ENCODE measurements around the gene TRIO. TPM values are rescaled to one million over a fixed set of nuclear protein-coding genes. Genes with fewer than 3 reads are reported as not detected.

Gene TRIO
- polyA plus RNA-seq, 1 of the 3 experiments (the other 2 are of a cell fraction) = 229 TPM

GRCh38 chr5:14265570-14265969 is 122.4 kb downstream of the TRIO start (continued):
- TF ChIP-seq PBX3 (IDR thresholded peaks at IDR 0.05) (peak; percentile 98), MEF2A (IDR thresholded peaks at IDR 0.05; ENCODE audit: borderline replicate concordance, low read depth) (peak; percentile 83), MXI1 (IDR thresholded peaks at IDR 0.05; ENCODE audit: low read depth, low read length) (no peak), EP300 (IDR thresholded peaks at IDR 0.05; ENCODE audit: borderline replicate concordance in 1 of 2, low read depth in 1 of 2, low read length in 1 of 2) (peak; percentile 20 to 99; a peak in 3 of 4 replicates), SIN3A (IDR thresholded peaks at IDR 0.05; ENCODE audit: borderline replicate concordance, low read depth, low read length) (peak; percentile 77; the same call in 1 of the 2 replicates), RFX5 (IDR thresholded peaks at IDR 0.05; ENCODE audit: low read length) (no peak), EZH2phosphoT487 (IDR thresholded peaks at IDR 0.05; ENCODE audit: borderline replicate concordance, low read depth) (no peak), GATA2 (CRISPR knock-in tag; IDR thresholded peaks at IDR 0.05) (no peak), NFIC (IDR thresholded peaks at IDR 0.05; ENCODE audit: borderline replicate concordance) (peak; percentile 74), RAD21 (IDR thresholded peaks at IDR 0.05; ENCODE audit: low read length) (no peak)
- TF ChIP-seq, protein P1, sequence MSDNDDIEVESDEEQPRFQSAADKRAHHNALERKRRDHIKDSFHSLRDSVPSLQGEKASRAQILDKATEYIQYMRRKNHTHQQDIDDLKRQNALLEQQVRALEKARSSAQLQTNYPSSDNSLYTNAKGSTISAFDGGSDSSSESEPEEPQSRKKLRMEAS (IDR thresholded peaks at IDR 0.05; ENCODE audit: low read depth) = peak; percentile 45; the same call in 1 of the 2 replicates

- H3K9ac ChIP-seq = peak overlapping the region; percentile 55; the same call in 1 of the 2 replicates
- no peaks in the 10 kb centered on the region for H3K27me3 ChIP-seq (ENCODE audit: insufficient read depth)
- H3K9me3 ChIP-seq = no peaks in the 10 kb centered on the region
- no peak overlapping the region for H3K4me3 ChIP-seq (ENCODE audit: low read depth in 2 of 2, low read length in 1 of 2)
- CTCF ChIA-PET = interaction anchor here (2.2 kb wide), 1 partner anchor 116 kb away, joined by 7 read pairs; no protein-coding TSS in a partner anchor
- peak; percentile 30 for TF ChIP-seq GATA2 (CRISPR knock-in tag; IDR thresholded peaks at IDR 0.05)
- TF ChIP-seq PBX3 (IDR thresholded peaks at IDR 0.05) = no peak
- no peak for TF ChIP-seq GABPA (IDR thresholded peaks at IDR 0.05; ENCODE audit: low read depth)
- TF ChIP-seq RFX5 (IDR thresholded peaks at IDR 0.05; ENCODE audit: low read length) = no peak
- POLR2A ChIA-PET = no interaction called here
- peaks cover 4 to 7% of the 10 kb centered on the region in 2 experiments for H3K36me3 ChIP-seq (replicated peaks in 1 of 2; ENCODE audit: control insufficient read depth in 1 of 2, insufficient read depth in 2 of 2, low read length in 1 of 2)
- H3K27ac ChIP-seq (ENCODE audit: low read depth in 2 of 2, low read length in 1 of 2) = peak overlapping the region; percentile 60 to 96; a peak in 3 of 4 replicates
- H3F3A ChIP-seq (replicated peaks; ENCODE audit: insufficient read depth) = peaks cover 65% of the 10 kb centered on the region
- peaks cover 98% of the 10 kb centered on the region for H3K79me2 ChIP-seq (ENCODE audit: insufficient read depth)
- H3K4me1 ChIP-seq (ENCODE audit: control insufficient read depth in 1 of 2, insufficient read depth in 2 of 2, low read depth in 1 of 2, low read length in 1 of 2) = peaks cover 57 to 66% of the 10 kb centered on the region in 2 experiments
- H3K4me2 ChIP-seq = peak overlapping the region; percentile 77
- H2AFZ ChIP-seq (ENCODE audit: low read depth) = no peak overlapping the region
- 71% methylated on average over 4 of the region's 4 CpGs for WGBS (ENCODE audit: low lambda C conversion rate)
- H3K9me2 ChIP-seq = no peaks in the 10 kb centered on the region
- DNase-seq = no peak
- peaks cover 20% of the 10 kb centered on the region for H4K20me1 ChIP-seq (ENCODE audit: insufficient read depth)
Observed at GRCh38 chr5:14266171-14266570, 123.0 kb downstream of the TRIO start.

- peaks cover 16% of the 10 kb centered on the region; the same call in 1 of the 2 replicates for H4K20me1 ChIP-seq (ENCODE audit: insufficient read depth)
- H3K9ac ChIP-seq = peak overlapping the region; percentile 55
- H3K79me2 ChIP-seq (ENCODE audit: insufficient read depth) = peaks cover 98% of the 10 kb centered on the region
- H3K4me3 ChIP-seq (ENCODE audit: low read depth in 2 of 2, low read length in 1 of 2) = no peak overlapping the region
- no peak for TF ChIP-seq RCOR1 (IDR thresholded peaks at IDR 0.05; ENCODE audit: low read length)
- no peak for TF ChIP-seq PBX3 (IDR thresholded peaks at IDR 0.05)
- TF ChIP-seq FOXM1 (IDR thresholded peaks at IDR 0.05; ENCODE audit: low read depth) = no peak
- no peak for TF ChIP-seq ELF1 (IDR thresholded peaks at IDR 0.05)
- TF ChIP-seq EZH2phosphoT487 (IDR thresholded peaks at IDR 0.05; ENCODE audit: borderline replicate concordance, low read depth) = no peak
- TF ChIP-seq TEAD4 (IDR thresholded peaks at IDR 0.05; ENCODE audit: borderline replicate concordance, insufficient read depth) = no peak
- TF ChIP-seq SMC3 (IDR thresholded peaks at IDR 0.05; ENCODE audit: low read depth, low read length) = no peak
- TF ChIP-seq, protein P2, sequence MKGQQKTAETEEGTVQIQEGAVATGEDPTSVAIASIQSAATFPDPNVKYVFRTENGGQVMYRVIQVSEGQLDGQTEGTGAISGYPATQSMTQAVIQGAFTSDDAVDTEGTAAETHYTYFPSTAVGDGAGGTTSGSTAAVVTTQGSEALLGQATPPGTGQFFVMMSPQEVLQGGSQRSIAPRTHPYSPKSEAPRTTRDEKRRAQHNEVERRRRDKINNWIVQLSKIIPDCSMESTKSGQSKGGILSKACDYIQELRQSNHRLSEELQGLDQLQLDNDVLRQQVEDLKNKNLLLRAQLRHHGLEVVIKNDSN (IDR thresholded peaks at IDR 0.05; ENCODE audit: borderline replicate concordance, low read depth) = no peak
- TF ChIP-seq TAF1 (IDR thresholded peaks at IDR 0.05; ENCODE audit: borderline replicate concordance, low read depth, low read length) = no peak
- H3K27ac ChIP-seq (ENCODE audit: low read depth in 2 of 2, low read length in 1 of 2) = peak overlapping the region; percentile 60 to 96
- H3K4me2 ChIP-seq = peak overlapping the region; percentile 63
- no peaks in the 10 kb centered on the region for H3K9me2 ChIP-seq
- DNase-seq = no peak
- peaks cover 62% of the 10 kb centered on the region for H3F3A ChIP-seq (replicated peaks; ENCODE audit: insufficient read depth)
- no peaks in the 10 kb centered on the region for H3K9me3 ChIP-seq
- peaks cover 7 to 12% of the 10 kb centered on the region in 2 experiments for H3K36me3 ChIP-seq (replicated peaks in 1 of 2; ENCODE audit: control insufficient read depth in 1 of 2, insufficient read depth in 2 of 2, low read length in 1 of 2)
- no peak overlapping the region for H2AFZ ChIP-seq (ENCODE audit: low read depth)
- WGBS (ENCODE audit: low lambda C conversion rate) = 33% methylated on average over 3 of the region's 3 CpGs
- ChIA-PET CTCF (interaction anchor here (2.2 kb wide), 1 partner anchor 117 kb away, joined by 7 read pairs; no protein-coding TSS in a partner anchor), POLR2A (no interaction called here)
- no peaks in the 10 kb centered on the region for H3K27me3 ChIP-seq (ENCODE audit: insufficient read depth)
- H3K4me1 ChIP-seq (ENCODE audit: control insufficient read depth in 1 of 2, insufficient read depth in 2 of 2, low read depth in 1 of 2, low read length in 1 of 2) = peaks cover 57 to 64% of the 10 kb centered on the region in 2 experiments
Observed at GRCh38 chr5:14266686-14267085, 123.5 kb downstream of the TRIO start.
